Measurements from ENCODE around the gene IER5L.
A peak's percentile ranks its signal among the peaks of the same experiment; 100 is the strongest.
"Not testable (repeated sequence)": the region's sequence is repeated elsewhere in the genome, so short reads cannot be mapped to it uniquely, and the experiment has no call there.

The IER5L gene

GRCh38 chr9:129135476-129135875 is 42.6 kb downstream of the IER5L start:
- no peak for DNase-seq (ENCODE audit: low read depth)
- H3K4me3 ChIP-seq (ENCODE audit: low read depth, low read length) = no peak overlapping the region
- no peak for TF ChIP-seq CTCF (IDR thresholded peaks at IDR 0.05; ENCODE audit: insufficient read depth, low read depth, low read length, missing control alignments)

GRCh38 chr9:129133082-129133481 is 45.0 kb downstream of the IER5L start:
- H3K4me3 ChIP-seq (ENCODE audit: low read depth, low read length) = no peak overlapping the region
- TF ChIP-seq CTCF (IDR thresholded peaks at IDR 0.05; ENCODE audit: insufficient read depth, low read depth, low read length, missing control alignments) = no peak
- no peak for DNase-seq (ENCODE audit: low read depth)

- DNase-seq (ENCODE audit: low read depth) = peak; percentile 81
- no peak overlapping the region for H3K4me3 ChIP-seq (ENCODE audit: low read depth, low read length)
- TF ChIP-seq CTCF (IDR thresholded peaks at IDR 0.05; ENCODE audit: insufficient read depth, low read depth, low read length, missing control alignments) = peak; percentile 99
Observed at GRCh38 chr9:129131300-129132145, 46.5 kb downstream of the IER5L start.

GRCh38 chr9:129130791-129131190 is 47.3 kb downstream of the IER5L start:
- DNase-seq (ENCODE audit: low read depth) = no peak
- TF ChIP-seq CTCF (IDR thresholded peaks at IDR 0.05; ENCODE audit: insufficient read depth, low read depth, low read length, missing control alignments) = no peak
- H3K4me3 ChIP-seq (ENCODE audit: low read depth, low read length) = no peak overlapping the region

- DNase-seq (ENCODE audit: low read depth); H3K4me3 ChIP-seq (ENCODE audit: low read depth, low read length): not testable (repeated sequence)
Observed at GRCh38 chr9:129130271-129130670, 47.8 kb downstream of the IER5L start.

GRCh38 chr9:129128689-129129088 is 49.4 kb downstream of the IER5L start:
- TF ChIP-seq CTCF (IDR thresholded peaks at IDR 0.05; ENCODE audit: insufficient read depth, low read depth, low read length, missing control alignments) = no peak
- no peak for DNase-seq (ENCODE audit: low read depth)
- no peak overlapping the region for H3K4me3 ChIP-seq (ENCODE audit: low read depth, low read length)

GRCh38 chr9:129126749-129127618 is 51.1 kb downstream of the IER5L start:
- no peak for DNase-seq (ENCODE audit: low read depth)

More at GRCh38 chr9:129126749-129127618, 51.1 kb downstream of the IER5L start:
- TF ChIP-seq CTCF (IDR thresholded peaks at IDR 0.05; ENCODE audit: insufficient read depth, low read depth, low read length, missing control alignments) = no peak
- no peak overlapping the region for H3K4me3 ChIP-seq (ENCODE audit: low read depth, low read length)
